ENCODE results near the gene ATOH8. TPM values are rescaled to one million over a fixed set of nuclear protein-coding genes. Genes with fewer than 3 reads are reported as not detected.

Gene ATOH8
- total RNA-seq, 4 donors from 2014 or later: 39.8 to 137 (median 61.9) TPM

DNA sequence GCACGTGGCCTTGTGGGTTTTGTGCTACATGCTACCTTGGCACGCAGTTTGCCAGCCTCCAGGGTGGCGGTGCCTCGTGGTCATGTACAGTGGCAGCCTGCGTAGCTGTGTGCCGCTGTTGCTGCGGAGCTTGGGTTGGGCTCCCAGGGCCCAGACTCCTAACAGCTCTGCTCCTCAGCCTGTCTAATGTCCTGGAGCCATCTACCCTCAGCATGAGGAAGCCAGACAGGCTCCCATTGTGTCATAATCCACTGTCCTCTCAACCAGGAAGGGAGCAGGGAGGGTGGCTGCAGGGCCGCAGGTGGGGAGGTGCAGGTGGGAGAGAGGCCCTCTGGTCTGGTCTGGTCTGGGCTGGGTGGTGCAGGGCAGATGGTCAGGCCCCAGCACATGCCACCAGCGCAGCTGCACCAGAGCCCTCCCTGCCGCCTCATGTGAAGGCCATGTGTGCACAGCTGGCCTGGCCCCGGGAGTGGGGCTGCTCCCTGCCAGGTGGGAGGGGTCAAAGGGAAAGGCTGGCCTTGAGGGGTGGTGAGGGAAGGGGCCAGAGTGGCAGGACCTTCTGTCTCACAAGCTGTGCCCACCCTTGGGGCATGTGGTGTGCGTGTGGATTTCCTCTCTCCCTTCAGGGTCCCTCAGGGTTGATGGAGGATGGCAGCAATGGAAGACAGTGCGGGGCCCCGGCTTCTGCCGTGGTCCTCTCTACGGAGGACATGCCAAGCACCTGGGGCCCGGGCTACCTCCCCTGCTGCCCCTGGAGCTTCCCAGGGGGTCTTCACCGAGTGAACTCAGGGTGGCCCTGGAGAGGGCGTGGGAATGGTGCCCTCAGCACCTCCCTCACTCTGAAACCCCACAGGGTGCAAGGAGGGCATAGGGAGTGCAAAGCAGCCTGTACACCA lies 4.8 kb downstream of the ATOH8 start:
- TF ChIP-seq, protein P1, sequence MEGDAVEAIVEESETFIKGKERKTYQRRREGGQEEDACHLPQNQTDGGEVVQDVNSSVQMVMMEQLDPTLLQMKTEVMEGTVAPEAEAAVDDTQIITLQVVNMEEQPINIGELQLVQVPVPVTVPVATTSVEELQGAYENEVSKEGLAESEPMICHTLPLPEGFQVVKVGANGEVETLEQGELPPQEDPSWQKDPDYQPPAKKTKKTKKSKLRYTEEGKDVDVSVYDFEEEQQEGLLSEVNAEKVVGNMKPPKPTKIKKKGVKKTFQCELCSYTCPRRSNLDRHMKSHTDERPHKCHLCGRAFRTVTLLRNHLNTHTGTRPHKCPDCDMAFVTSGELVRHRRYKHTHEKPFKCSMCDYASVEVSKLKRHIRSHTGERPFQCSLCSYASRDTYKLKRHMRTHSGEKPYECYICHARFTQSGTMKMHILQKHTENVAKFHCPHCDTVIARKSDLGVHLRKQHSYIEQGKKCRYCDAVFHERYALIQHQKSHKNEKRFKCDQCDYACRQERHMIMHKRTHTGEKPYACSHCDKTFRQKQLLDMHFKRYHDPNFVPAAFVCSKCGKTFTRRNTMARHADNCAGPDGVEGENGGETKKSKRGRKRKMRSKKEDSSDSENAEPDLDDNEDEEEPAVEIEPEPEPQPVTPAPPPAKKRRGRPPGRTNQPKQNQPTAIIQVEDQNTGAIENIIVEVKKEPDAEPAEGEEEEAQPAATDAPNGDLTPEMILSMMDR (IDR thresholded peaks at IDR 0.05; ENCODE audit: low read depth): no peak

DNA sequence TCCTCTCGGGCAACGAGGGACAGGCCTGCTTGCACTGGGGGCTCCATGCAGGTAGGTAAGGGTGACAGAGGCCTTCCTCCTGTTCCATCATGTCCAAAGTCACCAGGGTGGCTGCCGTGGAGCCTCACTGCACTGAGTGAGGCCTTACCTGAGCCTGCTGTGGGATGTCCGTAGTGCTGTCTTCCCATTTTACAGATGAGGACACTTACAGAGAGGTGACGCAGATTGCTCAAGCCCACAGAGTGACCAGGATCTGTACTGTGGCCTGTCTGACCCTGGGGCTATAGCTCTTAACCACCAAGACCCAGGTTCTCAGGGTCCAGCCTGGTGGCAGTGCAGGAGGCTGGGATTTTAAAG lies 5.4 kb downstream of the ATOH8 start:
- TF ChIP-seq, protein P1 (IDR thresholded peaks at IDR 0.05; ENCODE audit: low read depth): no peak

DNA sequence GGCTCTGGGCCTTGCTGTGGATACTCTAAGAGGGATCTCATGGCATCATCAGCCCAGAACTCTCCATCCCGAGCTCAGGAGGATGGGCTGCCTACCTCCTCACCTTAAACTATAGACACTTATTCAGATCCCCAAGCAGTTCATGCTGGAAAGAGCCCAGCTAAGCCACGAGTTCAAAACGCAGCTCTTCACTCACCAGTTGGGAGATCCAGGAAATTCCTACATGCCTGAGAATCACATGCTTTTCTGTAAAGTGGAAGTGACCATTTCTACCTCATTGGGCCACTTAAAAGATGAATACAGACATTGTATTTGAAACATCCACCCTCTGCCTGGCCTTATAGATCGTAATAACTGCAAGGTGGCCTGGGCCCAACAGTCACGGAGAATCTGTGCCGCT lies 6.6 kb downstream of the ATOH8 start:
- TF ChIP-seq, protein P1 (IDR thresholded peaks at IDR 0.05; ENCODE audit: low read depth): no peak

DNA sequence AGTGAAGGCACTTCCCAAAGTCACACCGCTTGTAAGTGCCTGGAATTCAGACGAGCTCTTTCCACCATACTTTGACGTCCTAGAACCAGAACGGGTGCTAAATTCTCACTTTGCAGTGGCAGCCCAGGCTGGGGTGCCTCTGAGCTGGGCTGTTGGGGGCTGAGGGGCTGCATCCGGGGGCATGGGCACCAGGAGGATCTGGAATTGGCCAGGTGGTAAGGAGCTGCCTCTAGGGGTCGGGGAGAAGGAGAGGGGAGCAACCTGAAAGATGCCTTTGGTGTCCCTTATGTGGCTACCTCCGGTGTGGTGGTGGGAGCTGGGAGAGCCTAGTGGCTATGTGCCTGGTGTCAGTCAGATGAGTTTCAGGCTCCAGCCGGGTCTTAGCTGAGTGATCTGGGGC lies 7.1 kb downstream of the ATOH8 start:
- TF ChIP-seq, protein P1 (IDR thresholded peaks at IDR 0.05; ENCODE audit: low read depth): no peak

DNA sequence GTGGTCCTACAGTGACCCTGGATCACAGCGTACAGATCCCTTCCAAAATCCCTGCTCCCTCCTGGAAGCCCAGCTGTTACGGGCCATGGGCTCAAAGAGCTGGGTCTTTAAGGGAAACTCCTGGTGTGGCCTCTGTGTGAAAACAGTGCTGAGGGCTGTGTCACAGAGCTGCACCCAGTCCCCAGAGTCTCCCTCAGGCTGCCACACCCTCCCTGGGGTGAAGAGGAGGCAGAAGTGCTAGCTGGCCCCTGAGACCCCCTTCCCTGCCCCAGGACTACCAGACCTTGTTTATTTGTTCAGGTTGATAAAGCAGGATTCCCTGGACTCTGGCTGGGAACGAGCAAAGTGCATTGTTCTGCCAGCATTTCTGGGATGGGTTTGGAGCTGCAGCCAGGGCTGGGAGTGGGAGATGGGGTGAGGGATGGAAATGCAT lies 7.7 kb downstream of the ATOH8 start:
- TF ChIP-seq, protein P1 (IDR thresholded peaks at IDR 0.05; ENCODE audit: low read depth): no peak

DNA sequence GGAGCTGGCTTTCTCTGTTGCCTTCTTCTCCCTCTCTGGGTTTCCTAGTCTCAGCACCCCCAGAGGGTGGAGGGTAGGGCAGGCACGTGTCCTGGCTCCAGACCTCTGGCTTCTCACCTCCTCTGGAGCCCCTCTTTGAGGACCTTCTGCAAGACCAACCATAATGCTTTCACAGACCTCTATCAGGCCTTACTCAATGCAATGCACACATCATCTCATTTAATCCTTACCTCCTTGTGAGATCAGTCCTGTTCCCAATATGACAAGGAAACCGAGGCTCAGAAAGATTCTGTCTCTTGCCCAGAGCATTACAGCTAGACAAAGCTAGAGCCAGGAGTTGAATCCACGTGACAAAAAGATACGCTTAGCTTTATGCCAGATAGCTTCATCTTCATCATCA lies 8.2 kb downstream of the ATOH8 start:
- TF ChIP-seq, protein P1 (IDR thresholded peaks at IDR 0.05; ENCODE audit: low read depth): no peak

DNA sequence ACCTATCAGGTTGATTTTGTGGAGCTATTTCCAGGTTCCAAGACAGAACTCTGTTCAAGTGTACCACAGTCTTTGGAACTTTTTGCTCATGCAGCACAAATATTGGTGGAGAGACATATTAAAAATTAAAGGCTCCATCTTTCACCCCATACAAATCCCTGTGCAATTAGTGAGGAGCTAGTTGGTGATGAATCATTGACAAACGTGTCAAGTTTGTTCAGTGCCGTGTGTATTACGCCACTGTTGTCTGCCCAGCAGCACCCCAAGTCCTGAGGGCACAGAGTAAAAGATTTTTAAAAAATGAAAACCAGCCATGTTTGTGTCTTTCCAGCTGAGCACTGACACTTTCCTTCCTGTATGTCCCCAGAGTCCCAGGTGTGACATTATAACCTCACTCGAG lies 9.3 kb downstream of the ATOH8 start:
- TF ChIP-seq, protein P1 (IDR thresholded peaks at IDR 0.05; ENCODE audit: low read depth): no peak

Data from subcutaneous adipose tissue (tissue), 4 donors.